Renal pelvis (tissue), 4 donors: ENCODE results near the gene WDSUB1. TPM values are rescaled to one million over a fixed set of nuclear protein-coding genes. Genes with fewer than 3 reads are reported as not detected.
A peak's percentile ranks its signal among the peaks of the same experiment; 100 is the strongest.

Experiments
- DNase-seq: peaks from one replicate; pipeline ENCODE4 v3.0.0-alpha.2; 2013
- polyA plus RNA-seq, 3 donors: library from polyadenylated mRNA; unstranded; fragments of 120-200 nt; gene quantifications; one replicate each; pipeline ENCODE4 v1.2.1, GENCODE V29; 2013; ENCODE audit not compliant: insufficient read length in 3 of 3

WDSUB1 gene
- polyA plus RNA-seq, 3 donors, result 21.7 to 32.2 (median 26.9) TPM

GRCh38 chr2:159270744-159271379 lies 15.6 kb downstream of the WDSUB1 start:
- no peak for DNase-seq

GRCh38 chr2:159267921-159268320 lies 18.6 kb downstream of the WDSUB1 start:
- DNase-seq, result no peak

- no peak for DNase-seq
These were observed 19.9 kb downstream of the WDSUB1 start for GRCh38 chr2:159266554-159266953.

- DNase-seq, result no peak
These were observed 21.3 kb downstream of the WDSUB1 start for GRCh38 chr2:159265171-159265576.

GRCh38 chr2:159262904-159263303 lies 23.6 kb downstream of the WDSUB1 start:
- no peak for DNase-seq

- no peak for DNase-seq
These were observed 24.3 kb downstream of the WDSUB1 start for GRCh38 chr2:159262226-159262625.

- DNase-seq, result no peak
These were observed 30.3 kb downstream of the WDSUB1 start for GRCh38 chr2:159256159-159256558.

- no peak for DNase-seq
These were observed 33.6 kb downstream of the WDSUB1 start for GRCh38 chr2:159252905-159253304.

- DNase-seq, result no peak
These were observed 35.0 kb downstream of the WDSUB1 start for GRCh38 chr2:159251296-159252173.

GRCh38 chr2:159249990-159250715 lies 36.4 kb downstream of the WDSUB1 start:
- DNase-seq, result peak; percentile 85

- DNase-seq, result no peak
These were observed 40.0 kb downstream of the WDSUB1 start for GRCh38 chr2:159246325-159246988.

GRCh38 chr2:159243529-159243928 lies 43.0 kb downstream of the WDSUB1 start:
- DNase-seq, result no peak

- DNase-seq, result no peak
These were observed 51.6 kb downstream of the WDSUB1 start for GRCh38 chr2:159234868-159235267.

GRCh38 chr2:159232456-159233170 lies 53.9 kb downstream of the WDSUB1 start:
- DNase-seq, result no peak

- DNase-seq, result no peak
These were observed 56.2 kb downstream of the WDSUB1 start for GRCh38 chr2:159230145-159230877.

GRCh38 chr2:159229476-159230144 lies 56.9 kb downstream of the WDSUB1 start:
- DNase-seq, result no peak

- DNase-seq, result no peak
These were observed 58.4 kb downstream of the WDSUB1 start for GRCh38 chr2:159228081-159228581.

- no peak for DNase-seq
These were observed 59.0 kb downstream of the WDSUB1 start for GRCh38 chr2:159227467-159227866.

GRCh38 chr2:159226608-159227385 lies 59.7 kb downstream of the WDSUB1 start:
- no peak for DNase-seq
